PC-3 (cell line): ENCODE results near the gene S100Z. TPM values are rescaled to one million over a fixed set of nuclear protein-coding genes. Genes with fewer than 3 reads are reported as not detected.

Experiments
- ATAC-seq: fragments of 200-7000 bp; cut with Tn5 transposase; 2 replicates; pipeline ENCODE4 v1.9.1; 2020; ENCODE audit warnings: mild to moderate bottlenecking, moderate library complexity
- BruUV-seq: library from RNA; stranded (reverse); fragments of 400-500 nt; replicated peaks from 2 replicates; lab custom pipeline; 2021; lab: Mats Ljungman, UMichigan
- CTCF ChIA-PET: fragments of 300-600 bp; sonication (Branson Sonifier 250); formaldehyde crosslinking; loops from one replicate; lab custom pipeline; 2022; ENCODE audit warnings: antibody characterized with exemption; lab: Charles Lee
- POLR2A ChIA-PET: fragments of 300-600 bp; sonication (Branson Sonifier 250); formaldehyde crosslinking; loops from one replicate; lab custom pipeline; 2022; ENCODE audit warnings: antibody characterized with exemption; ENCODE audit not compliant: unreplicated experiment; lab: Charles Lee
- DNase-seq: peaks from one replicate; pipeline ENCODE4 v3.0.0-alpha.2; 2015
- H2AFZ ChIP-seq: fragments of 300-600 bp; sonication (generic); 2 replicates; pipeline ENCODE4 v1.6.0; 2016; ENCODE audit warnings: antibody characterized with exemption, low read length
- H3F3A ChIP-seq: fragments of 300-600 bp; sonication (generic); one replicate; pipeline ENCODE4 v1.6.0; 2017; ENCODE audit warnings: antibody characterized with exemption, low read length, control low read depth, mild to moderate bottlenecking; ENCODE audit not compliant: unreplicated experiment
- H3K27ac ChIP-seq: fragments of 300-600 bp; sonication (generic); 2 replicates; pipeline ENCODE4 v1.5.1; 2016; ENCODE audit warnings: mild to moderate bottlenecking, low read length
- H3K27me3 ChIP-seq: fragments of 300-600 bp; sonication (generic); 2 replicates; pipeline ENCODE4 v1.6.1; 2016; ENCODE audit warnings: low read length, mixed read lengths
- H3K36me3 ChIP-seq: fragments of 300-600 bp; sonication (generic); 2 replicates; pipeline ENCODE4 v1.6.1; 2016; ENCODE audit warnings: low read depth, mixed run types, low read length, mixed read lengths
- H3K4me1 ChIP-seq: fragments of 300-600 bp; sonication (generic); 2 replicates; pipeline ENCODE4 v1.5.1; 2016; ENCODE audit warnings: low read length; ENCODE audit not compliant: insufficient read depth
- H3K4me2 ChIP-seq: fragments of 300-600 bp; sonication (generic); 2 replicates; pipeline ENCODE4 v1.6.0; 2016; ENCODE audit warnings: low read length
- H3K4me3 ChIP-seq: fragments of 300-600 bp; sonication (generic); 2 replicates; pipeline ENCODE4 v1.5.1; 2016; ENCODE audit warnings: mild to moderate bottlenecking, low read length, mixed read lengths
- H3K79me2 ChIP-seq: fragments of 300-600 bp; sonication (generic); 2 replicates; pipeline ENCODE4 v1.6.1; 2017; ENCODE audit warnings: low read length, mixed read lengths
- H3K9ac ChIP-seq: fragments of 300-600 bp; sonication (generic); 2 replicates; pipeline ENCODE4 v1.6.0; 2016; ENCODE audit warnings: mild to moderate bottlenecking, low read length
- H3K9me2 ChIP-seq: fragments of 300-600 bp; sonication (generic); replicated peaks from 2 replicates; pipeline ENCODE4 v1.6.1; 2016; ENCODE audit warnings: mixed run types, low read length, mixed read lengths
- H3K9me3 ChIP-seq: fragments of 300-600 bp; sonication (generic); 2 replicates; pipeline ENCODE4 v1.6.1; 2016; ENCODE audit warnings: low read length, mixed read lengths
- H4K20me1 ChIP-seq: fragments of 300-600 bp; sonication (generic); 2 replicates; pipeline ENCODE4 v1.6.1; 2016; ENCODE audit warnings: low read length, mixed read lengths
- CTCF ChIP-seq: fragments of 300-600 bp; sonication (generic); conservative IDR thresholded peaks from 2 replicates; pipeline ENCODE4 v1.5.1; 2017; ENCODE audit warnings: antibody characterized with exemption, low read depth, mild to moderate bottlenecking, low read length
- EZH2 ChIP-seq: fragments of 300-600 bp; sonication (generic); IDR thresholded peaks from one replicate; pipeline ENCODE4 v1.6.1; 2017; ENCODE audit warnings: antibody characterized with exemption, mild to moderate bottlenecking, low read length; ENCODE audit not compliant: unreplicated experiment
- EZH2phosphoT487 ChIP-seq: fragments of 300-600 bp; sonication (generic); IDR thresholded peaks from 2 replicates; pipeline ENCODE4 v1.6.1; 2018; ENCODE audit warnings: mild to moderate bottlenecking, antibody characterized with exemption, low read length, borderline replicate concordance
- intact Hi-C: fragments of 100-400 bp; cut with micrococcal nuclease; formaldehyde crosslinking; loops from 2 replicates; pipeline ENCODE4 v1.9.0; 2023
- total RNA-seq: library from RNA; depleted of rRNA; stranded (reverse); fragments of >200 nt; gene quantifications from 2 replicates; pipeline ENCODE4 v1.2.3, GENCODE V29; 2014

The S100Z gene
- total RNA-seq, 1 experiment from 2014 or later, result 0.11 TPM

- CTCF ChIA-PET, result no interaction called here
- no peak for ATAC-seq
- no peak overlapping the region for H3K4me3 ChIP-seq
- no peak overlapping the region for H2AFZ ChIP-seq
- BruUV-seq, result no TSS peak
- H3K36me3 ChIP-seq, result no peaks in the 10 kb centered on the region
- POLR2A ChIA-PET, result no interaction called here
- no peak for TF ChIP-seq EZH2phosphoT487
- TF ChIP-seq CTCF, result no peak
- no peak for TF ChIP-seq EZH2
- H3K9ac ChIP-seq, result no peak overlapping the region
- no peak for DNase-seq
- H3F3A ChIP-seq, result no peaks in the 10 kb centered on the region
- no peak overlapping the region for H3K4me2 ChIP-seq
- intact Hi-C loops, result no loop called here
- no peaks in the 10 kb centered on the region for H3K4me1 ChIP-seq
- no peaks in the 10 kb centered on the region for H3K9me3 ChIP-seq
- H3K27ac ChIP-seq, result no peak overlapping the region
- H3K27me3 ChIP-seq, result no peaks in the 10 kb centered on the region
- no peaks in the 10 kb centered on the region for H3K79me2 ChIP-seq
- no peaks in the 10 kb centered on the region for H3K9me2 ChIP-seq
- H4K20me1 ChIP-seq, result no peaks in the 10 kb centered on the region
Observed at GRCh38 chr5:76941442-76941841, 91.6 kb downstream of the S100Z start.

GRCh38 chr5:76942581-76942980 is 92.8 kb downstream of the S100Z start:
- no peaks in the 10 kb centered on the region for H3F3A ChIP-seq
- no peak for DNase-seq
- H3K79me2 ChIP-seq, result no peaks in the 10 kb centered on the region
- no peaks in the 10 kb centered on the region for H3K36me3 ChIP-seq
- H3K9ac ChIP-seq, result no peak overlapping the region
- H3K9me3 ChIP-seq, result no peaks in the 10 kb centered on the region
- H3K9me2 ChIP-seq, result no peaks in the 10 kb centered on the region
- no peak overlapping the region for H3K4me2 ChIP-seq
- H3K27me3 ChIP-seq, result no peaks in the 10 kb centered on the region
- H2AFZ ChIP-seq, result no peak overlapping the region
- H3K4me1 ChIP-seq, result no peaks in the 10 kb centered on the region
- TF ChIP-seq EZH2phosphoT487, result no peak
- TF ChIP-seq CTCF, result no peak
- TF ChIP-seq EZH2, result no peak
- no peak overlapping the region for H3K4me3 ChIP-seq
- intact Hi-C loops, result no loop called here
- CTCF ChIA-PET, result no interaction called here
- no peaks in the 10 kb centered on the region for H4K20me1 ChIP-seq
- no TSS peak for BruUV-seq
- no peak overlapping the region for H3K27ac ChIP-seq
- POLR2A ChIA-PET, result no interaction called here
- ATAC-seq, result peak; percentile 55

GRCh38 chr5:76943006-76943405 is 93.2 kb downstream of the S100Z start:
- TF ChIP-seq CTCF (no peak), EZH2 (no peak), EZH2phosphoT487 (no peak)
- no peaks in the 10 kb centered on the region for H3K36me3 ChIP-seq
- no peak overlapping the region for H3K9ac ChIP-seq
- no peak for DNase-seq
- no peak overlapping the region for H3K4me3 ChIP-seq
- ChIA-PET CTCF (no interaction called here), POLR2A (no interaction called here)
- no peaks in the 10 kb centered on the region for H3K27me3 ChIP-seq
- H3K9me3 ChIP-seq, result no peaks in the 10 kb centered on the region
- ATAC-seq, result no peak
- H4K20me1 ChIP-seq, result no peaks in the 10 kb centered on the region
- BruUV-seq, result no TSS peak
- no peak overlapping the region for H3K27ac ChIP-seq
- no peaks in the 10 kb centered on the region for H3K79me2 ChIP-seq
- intact Hi-C loops, result no loop called here
- H3K4me1 ChIP-seq, result no peaks in the 10 kb centered on the region
- no peak overlapping the region for H3K4me2 ChIP-seq
- no peaks in the 10 kb centered on the region for H3F3A ChIP-seq
- H3K9me2 ChIP-seq, result no peaks in the 10 kb centered on the region
- no peak overlapping the region for H2AFZ ChIP-seq
